ENCODE results near the gene ANXA2R.

- no peak for TF ChIP-seq TOX (CRISPR knock-in tag; IDR thresholded peaks at IDR 0.05; ENCODE audit: borderline replicate concordance)
- TF ChIP-seq, protein P1, sequence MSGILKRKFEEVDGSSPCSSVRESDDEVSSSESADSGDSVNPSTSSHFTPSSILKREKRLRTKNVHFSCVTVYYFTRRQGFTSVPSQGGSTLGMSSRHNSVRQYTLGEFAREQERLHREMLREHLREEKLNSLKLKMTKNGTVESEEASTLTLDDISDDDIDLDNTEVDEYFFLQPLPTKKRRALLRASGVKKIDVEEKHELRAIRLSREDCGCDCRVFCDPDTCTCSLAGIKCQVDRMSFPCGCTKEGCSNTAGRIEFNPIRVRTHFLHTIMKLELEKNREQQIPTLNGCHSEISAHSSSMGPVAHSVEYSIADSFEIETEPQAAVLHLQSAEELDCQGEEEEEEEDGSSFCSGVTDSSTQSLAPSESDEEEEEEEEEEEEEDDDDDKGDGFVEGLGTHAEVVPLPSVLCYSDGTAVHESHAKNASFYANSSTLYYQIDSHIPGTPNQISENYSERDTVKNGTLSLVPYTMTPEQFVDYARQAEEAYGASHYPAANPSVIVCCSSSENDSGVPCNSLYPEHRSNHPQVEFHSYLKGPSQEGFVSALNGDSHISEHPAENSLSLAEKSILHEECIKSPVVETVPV (CRISPR knock-in tag; IDR thresholded peaks at IDR 0.05): no peak
These were observed 35.1 kb downstream of the ANXA2R start for GRCh38 chr5:43005031-43005430.
